ENCODE data around the gene SLC43A3.
"Not testable (repeated sequence)": the region's sequence is repeated elsewhere in the genome, so short reads cannot be mapped to it uniquely, and the experiment has no call there.

Gene SLC43A3

DNA sequence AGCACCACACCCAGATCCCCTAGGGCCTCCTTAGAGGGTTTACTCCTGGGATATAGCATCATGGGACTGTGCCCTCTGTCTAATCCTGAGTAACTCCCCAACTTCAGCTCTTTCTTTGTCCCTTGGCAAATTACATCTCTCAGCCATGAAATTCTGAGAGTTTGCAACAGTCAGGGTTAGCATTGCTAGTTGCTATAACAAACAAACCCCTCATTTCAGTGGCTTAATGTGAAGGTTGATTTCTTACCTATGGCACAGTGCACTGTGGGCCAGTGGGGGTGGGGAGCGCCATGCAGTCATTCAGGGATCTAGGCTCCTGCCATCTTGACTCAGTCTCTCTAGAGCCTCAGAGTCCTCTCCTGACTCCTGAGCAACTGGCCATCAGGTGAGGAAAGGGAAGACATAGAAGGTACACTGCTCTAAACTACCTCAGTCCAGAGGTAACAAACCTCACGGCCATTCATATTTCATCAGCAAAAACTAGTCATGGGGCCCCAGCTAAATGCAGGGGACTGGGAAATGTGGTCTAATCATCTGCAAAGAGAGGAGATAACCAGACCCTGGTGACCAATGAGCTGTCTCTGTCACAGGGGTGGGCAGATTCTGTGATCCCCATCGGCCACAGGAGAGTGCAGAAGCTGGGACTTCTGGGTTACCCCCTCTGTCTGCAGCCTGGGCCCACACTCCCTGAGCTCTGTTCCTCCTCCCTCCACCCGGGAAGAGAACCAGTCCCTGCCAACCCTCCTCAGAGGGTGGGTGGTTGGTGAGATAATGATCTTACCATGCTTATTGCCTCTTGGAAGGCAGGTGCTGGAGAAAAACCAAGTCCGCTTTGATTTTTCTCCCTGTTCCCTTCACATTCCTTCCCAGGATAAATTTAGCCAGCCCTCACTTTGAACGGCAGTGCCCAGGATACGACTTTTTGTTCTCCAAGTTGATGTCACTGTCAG is 63.5 kb downstream of the SLC43A3 start:
- in situ Hi-C loops (cut with MboI; ENCODE audit: low pct_unique_long_range_greater_than_20kb, low sequenced_read_pairs, unreplicated experiment) = loop anchor here (25.0 kb wide), 2 partner anchors 149 to 274 kb away; partner anchors contain the start of genes SLC43A1 and YPEL4
- DNase-seq (ENCODE audit: low spot score) = no peak
- no peak for TF ChIP-seq CTCF (IDR thresholded peaks at IDR 0.05; ENCODE audit: extremely low read depth, insufficient read depth, missing control alignments)

- no peak for DNase-seq (ENCODE audit: low spot score)
- no peak for TF ChIP-seq CTCF (IDR thresholded peaks at IDR 0.05; ENCODE audit: extremely low read depth, insufficient read depth, missing control alignments)
- in situ Hi-C loops (cut with MboI; ENCODE audit: low pct_unique_long_range_greater_than_20kb, low sequenced_read_pairs, unreplicated experiment) = loop anchor here (25.0 kb wide), 2 partner anchors 150 to 275 kb away; partner anchors contain the start of genes SLC43A1 and YPEL4
These were observed 65.0 kb downstream of the SLC43A3 start for GRCh38 chr11:57361926-57362325.

GRCh38 chr11:57361420-57361819 is 65.5 kb downstream of the SLC43A3 start:
- in situ Hi-C loops (cut with MboI; ENCODE audit: low pct_unique_long_range_greater_than_20kb, low sequenced_read_pairs, unreplicated experiment) = loop anchor here (25.0 kb wide), 2 partner anchors 151 to 276 kb away; partner anchors contain the start of genes SLC43A1 and YPEL4
- DNase-seq (ENCODE audit: low spot score) = not testable (repeated sequence)

DNA sequence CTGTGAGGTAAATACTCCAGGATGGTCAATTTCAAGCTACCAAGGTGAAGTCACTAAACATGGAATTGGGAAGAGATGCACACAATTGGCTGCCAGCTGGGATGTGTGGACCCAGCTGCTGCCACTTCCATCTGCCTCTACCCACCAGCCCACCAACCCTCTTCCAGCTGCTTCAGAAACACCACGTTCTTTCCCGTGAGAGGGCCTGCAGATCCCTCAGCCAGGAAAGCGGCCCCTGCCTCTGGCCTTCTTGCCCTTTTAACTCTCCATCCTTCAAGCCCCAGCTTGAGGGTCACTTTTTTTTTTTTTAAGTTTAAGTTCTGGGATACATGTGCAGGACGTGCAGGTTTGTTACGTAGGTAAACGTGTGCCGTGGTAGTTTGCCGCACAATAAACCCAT is 65.9 kb downstream of the SLC43A3 start:
- in situ Hi-C loops (cut with MboI; ENCODE audit: low pct_unique_long_range_greater_than_20kb, low sequenced_read_pairs, unreplicated experiment) = loop anchor here (25.0 kb wide), 2 partner anchors 151 to 276 kb away; partner anchors contain the start of genes SLC43A1 and YPEL4
- no peak for DNase-seq (ENCODE audit: low spot score)
- TF ChIP-seq CTCF (IDR thresholded peaks at IDR 0.05; ENCODE audit: extremely low read depth, insufficient read depth, missing control alignments) = no peak

DNA sequence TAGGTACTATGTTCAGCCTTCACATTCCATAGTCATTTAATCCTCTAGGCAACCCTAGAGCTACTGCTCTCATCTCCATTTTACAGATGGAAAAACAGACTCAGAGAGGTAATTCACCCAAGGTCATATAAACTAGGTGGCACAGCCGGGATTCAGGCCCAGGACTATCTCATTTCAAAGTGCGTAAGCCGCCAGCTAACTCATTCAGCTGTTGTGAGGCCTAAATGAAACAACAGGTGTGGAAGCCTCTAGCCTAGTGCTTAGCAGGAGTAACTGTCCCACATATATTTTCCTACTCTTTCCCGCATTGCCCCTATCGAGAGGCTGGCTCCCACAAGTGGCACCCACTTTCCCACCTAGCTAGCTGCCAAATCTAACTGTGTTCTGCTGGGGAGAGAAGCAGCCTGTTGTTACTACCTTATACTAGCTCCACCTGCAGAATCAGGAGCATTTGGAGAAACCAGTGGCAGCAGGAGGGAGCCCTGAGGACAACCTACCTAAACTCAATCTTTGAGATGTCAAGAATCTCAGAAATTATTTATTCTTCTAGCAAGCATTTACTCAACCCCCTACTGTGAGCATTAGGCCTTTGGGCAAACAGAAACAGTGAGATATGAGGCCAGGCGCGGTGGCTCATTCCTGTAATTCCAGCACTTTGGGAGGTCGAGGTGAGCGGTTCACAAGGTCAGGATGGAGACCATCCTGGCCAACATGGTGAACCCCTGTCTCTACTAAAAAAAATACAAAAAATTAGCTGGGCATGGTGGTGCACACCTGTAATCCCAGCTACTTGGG is 66.8 kb downstream of the SLC43A3 start:
- in situ Hi-C loops (cut with MboI; ENCODE audit: low pct_unique_long_range_greater_than_20kb, low sequenced_read_pairs, unreplicated experiment) = loop anchor here (25.0 kb wide), 2 partner anchors 152 to 277 kb away; partner anchors contain the start of genes SLC43A1 and YPEL4
- TF ChIP-seq CTCF (IDR thresholded peaks at IDR 0.05; ENCODE audit: extremely low read depth, insufficient read depth, missing control alignments) = no peak
- DNase-seq (ENCODE audit: low spot score) = no peak

DNA sequence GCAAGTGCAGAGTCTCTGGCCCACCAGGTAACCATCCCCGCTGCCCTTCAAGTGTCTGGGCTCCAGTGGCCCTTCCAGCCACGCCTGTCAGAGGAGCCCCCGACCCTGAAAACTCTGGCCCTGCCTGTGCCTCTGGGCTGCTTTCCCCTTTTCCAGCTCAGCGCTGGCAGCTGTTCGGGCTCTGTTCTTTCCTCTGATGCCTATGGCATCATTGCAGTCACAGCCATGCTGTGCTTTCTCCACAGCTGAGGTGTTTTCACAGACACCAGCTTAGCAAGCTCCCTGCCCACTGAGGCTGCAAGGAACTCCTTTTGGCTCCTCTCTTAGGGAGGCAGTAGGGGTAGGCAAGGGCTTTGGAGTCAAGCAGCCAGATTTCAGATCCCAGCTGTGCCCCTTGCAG is 67.5 kb downstream of the SLC43A3 start:
- in situ Hi-C loops (cut with MboI; ENCODE audit: low pct_unique_long_range_greater_than_20kb, low sequenced_read_pairs, unreplicated experiment) = loop anchor here (25.0 kb wide), 2 partner anchors 153 to 278 kb away; partner anchors contain the start of genes SLC43A1 and YPEL4
- TF ChIP-seq CTCF (IDR thresholded peaks at IDR 0.05; ENCODE audit: extremely low read depth, insufficient read depth, missing control alignments) = no peak
- no peak for DNase-seq (ENCODE audit: low spot score)

Data from GM13977 (cell line).